ENCODE data around the gene HTT.

DNA sequence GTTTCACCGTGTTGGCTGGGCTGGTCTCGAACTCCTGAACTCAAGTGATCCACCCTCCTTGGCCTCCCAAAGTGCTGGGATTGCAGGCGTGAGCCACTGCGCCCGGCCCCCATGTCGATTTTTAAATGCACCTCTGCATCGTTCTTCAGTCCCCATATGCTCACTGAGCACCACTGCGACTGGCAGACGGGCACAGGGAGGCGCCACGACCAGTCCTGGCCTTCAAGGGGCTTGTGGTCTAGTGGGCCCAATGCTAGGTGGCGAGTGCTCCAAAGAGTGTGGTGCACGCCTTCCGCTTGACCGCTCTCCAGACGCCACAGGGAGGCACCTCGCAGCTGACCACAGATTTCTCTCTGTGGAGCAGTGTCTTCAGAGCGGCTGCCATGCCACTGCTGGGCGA lies 162.8 kb downstream of the HTT start:
- no peak for TF ChIP-seq POLR2A (IDR thresholded peaks at IDR 0.05)
- TF ChIP-seq, protein P1, sequence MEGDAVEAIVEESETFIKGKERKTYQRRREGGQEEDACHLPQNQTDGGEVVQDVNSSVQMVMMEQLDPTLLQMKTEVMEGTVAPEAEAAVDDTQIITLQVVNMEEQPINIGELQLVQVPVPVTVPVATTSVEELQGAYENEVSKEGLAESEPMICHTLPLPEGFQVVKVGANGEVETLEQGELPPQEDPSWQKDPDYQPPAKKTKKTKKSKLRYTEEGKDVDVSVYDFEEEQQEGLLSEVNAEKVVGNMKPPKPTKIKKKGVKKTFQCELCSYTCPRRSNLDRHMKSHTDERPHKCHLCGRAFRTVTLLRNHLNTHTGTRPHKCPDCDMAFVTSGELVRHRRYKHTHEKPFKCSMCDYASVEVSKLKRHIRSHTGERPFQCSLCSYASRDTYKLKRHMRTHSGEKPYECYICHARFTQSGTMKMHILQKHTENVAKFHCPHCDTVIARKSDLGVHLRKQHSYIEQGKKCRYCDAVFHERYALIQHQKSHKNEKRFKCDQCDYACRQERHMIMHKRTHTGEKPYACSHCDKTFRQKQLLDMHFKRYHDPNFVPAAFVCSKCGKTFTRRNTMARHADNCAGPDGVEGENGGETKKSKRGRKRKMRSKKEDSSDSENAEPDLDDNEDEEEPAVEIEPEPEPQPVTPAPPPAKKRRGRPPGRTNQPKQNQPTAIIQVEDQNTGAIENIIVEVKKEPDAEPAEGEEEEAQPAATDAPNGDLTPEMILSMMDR (IDR thresholded peaks at IDR 0.05), result no peak
